GM18870 (cell line): Measurements from ENCODE around the gene HAUS6.
"Not testable (repeated sequence)": the region's sequence is repeated elsewhere in the genome, so short reads cannot be mapped to it uniquely, and the experiment has no call there.

Experiments used
- ATAC-seq: cut with Tn5 transposase; IDR thresholded peaks from one replicate; pipeline ENCODE4 v1.9.1; 2021; ENCODE audit warnings: moderate library complexity; ENCODE audit not compliant: unreplicated experiment

Gene HAUS6, protein sequence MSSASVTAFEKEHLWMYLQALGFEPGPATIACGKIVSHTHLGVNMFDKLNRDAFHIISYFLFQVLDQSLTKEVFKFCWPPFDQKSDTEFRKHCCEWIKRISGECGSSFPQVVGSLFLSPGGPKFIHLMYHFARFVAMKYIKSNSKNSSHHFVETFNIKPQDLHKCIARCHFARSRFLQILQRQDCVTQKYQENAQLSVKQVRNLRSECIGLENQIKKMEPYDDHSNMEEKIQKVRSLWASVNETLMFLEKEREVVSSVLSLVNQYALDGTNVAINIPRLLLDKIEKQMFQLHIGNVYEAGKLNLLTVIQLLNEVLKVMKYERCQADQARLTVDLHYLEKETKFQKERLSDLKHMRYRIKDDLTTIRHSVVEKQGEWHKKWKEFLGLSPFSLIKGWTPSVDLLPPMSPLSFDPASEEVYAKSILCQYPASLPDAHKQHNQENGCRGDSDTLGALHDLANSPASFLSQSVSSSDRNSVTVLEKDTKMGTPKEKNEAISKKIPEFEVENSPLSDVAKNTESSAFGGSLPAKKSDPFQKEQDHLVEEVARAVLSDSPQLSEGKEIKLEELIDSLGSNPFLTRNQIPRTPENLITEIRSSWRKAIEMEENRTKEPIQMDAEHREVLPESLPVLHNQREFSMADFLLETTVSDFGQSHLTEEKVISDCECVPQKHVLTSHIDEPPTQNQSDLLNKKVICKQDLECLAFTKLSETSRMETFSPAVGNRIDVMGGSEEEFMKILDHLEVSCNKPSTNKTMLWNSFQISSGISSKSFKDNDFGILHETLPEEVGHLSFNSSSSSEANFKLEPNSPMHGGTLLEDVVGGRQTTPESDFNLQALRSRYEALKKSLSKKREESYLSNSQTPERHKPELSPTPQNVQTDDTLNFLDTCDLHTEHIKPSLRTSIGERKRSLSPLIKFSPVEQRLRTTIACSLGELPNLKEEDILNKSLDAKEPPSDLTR

DNA sequence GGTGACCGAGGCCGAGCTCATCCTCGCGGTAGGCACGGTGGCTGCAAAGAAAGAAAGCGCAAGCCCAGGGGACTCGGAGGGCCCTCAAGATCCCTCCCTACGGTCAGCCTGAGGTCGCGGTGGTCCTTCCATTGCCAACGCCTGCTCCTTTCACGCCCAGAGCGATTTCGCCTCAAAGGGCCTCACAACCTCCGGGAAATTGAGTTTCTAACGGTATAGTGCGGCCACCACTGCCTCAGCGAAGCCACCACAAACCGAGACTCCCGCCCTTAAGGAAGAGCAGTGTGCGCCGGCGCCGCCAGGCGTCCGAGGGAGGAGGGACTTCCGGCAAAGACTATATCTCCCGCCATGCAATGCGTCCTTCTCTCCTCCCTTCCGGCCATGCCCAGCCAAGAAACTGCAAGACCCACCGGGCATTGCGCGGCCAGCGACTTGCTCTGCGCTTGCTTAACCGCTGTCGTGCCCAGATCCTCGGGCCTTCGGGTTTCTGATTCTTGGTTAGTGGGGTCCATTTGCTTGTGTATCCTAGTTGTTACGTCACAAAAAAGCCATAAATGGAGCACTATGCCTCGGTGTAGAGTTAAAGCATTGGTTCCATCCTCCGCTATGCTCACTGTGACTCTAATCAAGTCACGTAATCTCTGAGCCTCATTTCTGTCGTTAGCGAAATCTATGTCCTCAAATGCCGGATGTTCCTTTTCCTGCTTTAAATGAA, at the start of gene HAUS6:
TSS of gene HAUS6 (minus strand) at position 274 of the 715 bp plus-strand sequence. CDS start at position 21, 253 bp downstream.
- ATAC-seq: peak; percentile 96

DNA sequence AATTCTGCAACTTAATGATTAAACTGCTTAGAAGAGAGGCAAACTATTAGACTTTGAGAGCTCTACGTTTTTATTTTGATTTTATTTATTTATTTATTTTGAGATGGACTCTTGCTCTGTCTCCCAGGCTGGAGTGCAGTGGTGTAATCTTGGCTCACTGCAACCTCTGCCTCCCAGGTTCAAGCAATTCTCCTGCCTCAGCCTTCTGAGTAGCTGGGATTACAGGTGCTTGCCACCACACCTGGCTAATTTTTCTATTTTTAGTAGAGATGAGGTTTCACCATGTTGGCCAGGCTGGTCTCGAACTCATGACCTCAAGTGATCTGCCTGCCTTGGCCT, 49.4 kb upstream of the HAUS6 start:
- not testable (repeated sequence) for ATAC-seq

DNA sequence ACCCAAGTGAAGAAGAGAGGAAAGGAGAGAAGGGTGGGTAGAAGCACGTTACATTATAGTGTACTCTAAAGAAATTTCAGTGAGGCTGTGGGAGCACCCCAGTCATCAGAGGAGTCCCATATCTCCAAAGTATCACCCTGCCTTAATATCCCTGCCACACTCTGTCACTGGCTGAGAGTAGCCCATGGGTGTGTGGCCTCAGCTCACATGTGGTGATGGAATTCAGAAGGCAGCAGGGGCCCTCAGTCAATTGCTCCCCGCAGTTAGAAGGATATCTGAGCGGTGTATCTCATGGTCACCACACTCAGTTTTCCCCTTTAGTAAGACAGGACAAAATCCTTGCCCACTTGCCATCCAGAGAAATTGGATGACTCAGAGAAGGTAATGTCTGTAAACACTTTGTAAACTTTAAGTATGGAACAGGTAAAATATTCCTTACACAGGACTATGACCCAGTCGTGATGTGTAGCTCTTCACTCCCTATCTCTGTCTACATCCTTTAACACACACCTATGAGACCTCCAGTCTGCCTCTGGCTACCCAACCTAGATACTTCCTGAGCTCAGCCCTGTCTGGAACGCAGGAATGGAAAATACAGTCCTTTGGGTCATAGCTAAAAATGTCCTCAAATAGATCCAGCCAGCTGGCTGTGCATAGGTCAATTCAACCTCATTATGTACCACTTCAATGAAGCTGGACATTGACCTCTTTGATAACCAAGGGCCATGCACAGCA, 48.9 kb upstream of the HAUS6 start:
- ATAC-seq: no peak

DNA sequence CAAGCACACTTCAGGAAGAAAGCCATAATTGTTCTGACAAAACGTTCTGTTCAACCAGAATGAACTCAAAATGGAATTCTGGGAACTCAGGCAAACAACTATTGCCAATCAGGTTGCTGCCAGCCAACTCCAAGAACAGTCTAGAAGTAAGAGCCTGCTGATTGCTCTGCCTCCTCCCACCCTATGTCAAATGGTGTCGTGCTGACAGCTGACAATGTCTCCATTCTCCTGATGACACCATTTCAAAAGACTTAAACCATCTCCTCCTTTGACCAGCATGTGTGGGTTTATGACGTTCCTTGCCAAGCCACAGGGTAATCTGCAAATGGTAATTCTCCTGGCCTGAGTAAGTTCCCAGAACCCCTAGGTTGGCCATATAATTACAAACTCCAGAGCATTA, 46.5 kb upstream of the HAUS6 start:
- no peak for ATAC-seq

DNA sequence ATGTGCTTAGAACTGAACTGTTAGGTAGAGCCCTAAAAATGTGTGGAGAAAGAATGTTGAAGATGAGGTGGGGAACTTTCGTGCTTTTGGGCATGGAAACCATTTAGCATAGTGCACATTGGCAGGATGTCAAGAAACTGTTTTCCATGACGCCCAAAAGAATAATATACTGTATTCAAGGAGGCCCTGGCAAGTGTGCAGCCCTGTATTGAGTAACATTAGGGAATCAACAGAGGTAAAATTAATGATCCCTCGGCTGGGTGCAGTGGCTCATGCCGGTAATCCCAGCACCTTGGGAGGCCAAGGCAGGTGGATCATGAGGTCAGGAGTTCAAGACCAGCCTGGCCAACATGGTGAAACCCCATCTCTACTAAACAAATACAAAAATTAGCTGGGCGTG, 45.5 kb upstream of the HAUS6 start:
- ATAC-seq: no peak

DNA sequence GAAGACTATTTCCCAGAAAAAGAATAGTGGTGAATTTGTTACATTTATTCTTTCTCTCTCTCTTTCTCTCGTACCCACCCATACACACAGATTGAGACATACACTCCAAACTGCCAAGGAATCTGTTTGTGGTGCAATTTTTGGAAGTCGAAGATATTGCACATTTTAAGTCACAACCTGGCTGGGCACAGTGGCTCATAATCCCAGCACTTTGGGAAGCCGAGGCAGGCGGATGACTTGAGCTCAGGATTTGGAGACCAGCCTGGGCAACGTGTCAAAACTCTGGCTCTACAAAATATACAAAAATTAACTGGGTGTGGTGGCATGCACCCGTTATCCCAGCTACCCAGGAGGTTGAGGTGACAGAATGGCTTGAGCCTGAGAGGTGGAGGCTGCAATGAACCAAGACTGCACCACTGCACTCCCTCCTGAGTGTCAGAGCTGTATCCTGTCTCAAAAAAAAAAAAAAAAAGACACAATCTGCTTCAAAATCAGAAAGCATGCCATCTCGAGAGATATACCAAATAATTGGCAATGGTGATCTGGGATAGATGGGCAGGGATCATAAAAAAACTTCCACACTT, 43.8 kb upstream of the HAUS6 start:
- ATAC-seq: no peak

DNA sequence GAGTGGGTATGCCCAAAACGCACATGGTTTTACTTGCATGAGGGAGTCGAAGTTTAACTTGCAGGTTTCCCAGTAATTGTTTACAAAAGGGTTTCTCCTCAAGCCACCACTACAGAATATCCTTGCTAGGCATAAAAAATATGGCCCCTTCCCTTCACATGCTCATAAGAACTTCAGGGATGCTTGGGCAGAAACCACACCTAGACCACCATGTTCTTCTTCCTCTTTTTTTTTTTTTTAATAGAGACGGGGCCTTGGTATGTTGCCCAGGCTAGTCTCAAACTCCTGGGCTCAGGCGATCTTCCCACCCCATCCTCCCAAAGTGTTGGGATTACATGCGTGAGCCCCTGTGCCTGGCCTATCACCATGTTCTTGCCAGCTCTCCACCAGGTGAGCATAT, 43.2 kb upstream of the HAUS6 start:
- no peak for ATAC-seq

DNA sequence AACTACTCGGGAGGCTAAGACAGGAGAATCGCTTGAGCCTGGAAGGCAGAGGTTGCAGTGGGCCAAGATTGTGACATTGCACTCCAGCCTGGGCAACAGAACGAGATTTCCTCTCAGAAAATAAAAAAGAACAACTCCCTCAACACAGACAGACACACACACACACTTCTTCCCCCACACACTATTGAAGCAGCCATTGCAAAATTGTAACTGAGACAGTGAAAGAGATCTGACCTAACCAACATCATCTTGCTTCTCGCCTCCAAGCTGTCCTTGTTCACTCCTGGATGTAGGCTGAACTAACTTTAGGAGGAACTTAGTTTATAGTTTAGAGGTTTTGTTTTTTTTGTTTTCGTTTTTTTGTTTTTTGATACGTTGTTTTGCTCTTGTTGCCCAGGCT, 37.6 kb upstream of the HAUS6 start:
- ATAC-seq: no peak

DNA sequence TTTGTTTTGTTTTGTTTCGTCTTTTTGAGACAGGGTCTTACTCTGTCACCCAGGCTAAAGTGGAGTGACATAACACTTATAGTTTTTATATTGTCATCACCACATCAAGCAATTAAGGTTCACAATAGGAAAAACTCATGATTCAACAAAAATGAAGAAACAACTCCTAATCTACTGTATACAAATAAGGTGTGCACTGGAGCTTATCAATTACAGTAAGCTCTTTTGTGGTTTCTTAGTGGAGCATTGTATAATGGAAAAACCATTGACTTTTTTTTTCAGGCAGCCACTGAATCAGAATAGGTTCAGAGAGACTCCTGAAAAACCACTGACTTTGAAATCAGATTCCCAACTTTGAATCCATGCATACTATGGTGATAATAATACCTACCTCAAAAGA, 35.4 kb upstream of the HAUS6 start:
- ATAC-seq: no peak

DNA sequence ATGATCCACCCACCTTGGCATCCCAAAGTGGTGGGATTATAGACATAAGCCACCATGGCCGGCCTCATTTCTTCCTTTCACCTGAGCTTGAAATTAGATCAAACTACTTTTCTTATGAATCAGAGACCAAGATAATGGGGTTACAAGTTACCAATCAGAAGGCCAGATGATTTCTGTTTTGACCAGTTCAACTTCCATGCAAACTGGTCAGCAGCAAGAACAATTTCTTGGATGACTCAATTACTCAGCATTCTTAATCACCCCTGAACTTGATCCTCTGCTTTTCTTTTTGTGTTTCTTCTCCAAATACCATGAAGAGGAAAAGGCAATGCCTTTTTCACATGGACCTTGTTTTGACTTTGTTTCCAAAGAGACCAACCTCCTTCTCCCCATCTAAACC, 34.6 kb upstream of the HAUS6 start:
- ATAC-seq: no peak

DNA sequence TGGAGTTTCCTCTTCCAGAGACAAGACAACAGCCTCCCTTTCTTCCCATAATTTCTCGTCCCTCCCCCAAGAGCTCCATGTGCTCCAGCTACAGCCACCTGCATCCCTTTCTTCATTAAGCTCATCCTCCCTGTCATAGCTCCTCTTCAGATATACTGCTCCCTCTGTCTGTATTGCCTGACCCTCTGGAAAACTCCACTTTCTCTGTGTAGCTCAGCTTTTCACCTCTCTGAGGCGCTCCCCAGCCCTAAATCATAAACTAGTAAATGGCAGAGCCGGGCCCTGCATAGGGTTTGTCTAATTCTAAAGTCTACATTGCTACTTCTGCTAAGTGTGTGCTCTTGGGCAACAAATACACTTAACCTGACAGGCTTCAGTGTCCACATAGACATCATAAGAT, 33.4 kb upstream of the HAUS6 start:
- no peak for ATAC-seq

DNA sequence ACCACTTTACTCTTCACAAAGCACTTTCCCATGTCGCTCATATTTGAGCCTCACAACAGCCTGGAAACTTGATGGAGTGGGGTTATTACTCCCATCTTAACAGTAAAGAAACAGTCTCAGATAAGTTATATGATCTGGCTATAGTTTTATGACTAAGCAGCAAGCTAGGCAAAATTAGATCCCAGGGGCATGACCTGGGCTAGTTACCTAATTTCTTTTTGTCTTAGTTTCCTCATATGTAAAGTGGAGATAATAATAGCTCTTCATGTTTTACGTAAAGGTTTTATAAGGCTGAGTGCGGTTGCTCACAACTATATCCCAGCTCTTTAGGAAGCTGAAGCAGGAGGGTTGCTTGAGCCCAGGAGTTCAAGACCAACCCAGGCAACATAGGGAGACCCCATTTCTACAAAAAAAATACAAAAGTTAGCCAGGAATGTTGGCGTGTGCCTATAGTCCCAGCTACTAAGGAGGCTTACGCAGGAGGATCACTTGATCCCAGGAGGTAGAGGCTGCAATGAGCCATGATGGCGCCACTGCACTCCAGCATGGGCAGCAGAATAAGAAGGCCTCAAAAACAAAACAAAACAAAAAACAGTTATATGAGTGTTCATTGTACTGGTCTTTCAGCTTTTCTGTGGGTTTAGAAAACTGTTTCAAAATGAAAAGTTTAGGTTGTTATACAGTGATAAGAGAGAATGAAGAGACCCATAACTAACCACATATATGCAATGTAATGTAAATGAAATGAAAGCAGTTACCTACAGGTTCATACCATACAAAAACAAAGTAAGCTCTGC, 31.0 kb upstream of the HAUS6 start:
- no peak for ATAC-seq

DNA sequence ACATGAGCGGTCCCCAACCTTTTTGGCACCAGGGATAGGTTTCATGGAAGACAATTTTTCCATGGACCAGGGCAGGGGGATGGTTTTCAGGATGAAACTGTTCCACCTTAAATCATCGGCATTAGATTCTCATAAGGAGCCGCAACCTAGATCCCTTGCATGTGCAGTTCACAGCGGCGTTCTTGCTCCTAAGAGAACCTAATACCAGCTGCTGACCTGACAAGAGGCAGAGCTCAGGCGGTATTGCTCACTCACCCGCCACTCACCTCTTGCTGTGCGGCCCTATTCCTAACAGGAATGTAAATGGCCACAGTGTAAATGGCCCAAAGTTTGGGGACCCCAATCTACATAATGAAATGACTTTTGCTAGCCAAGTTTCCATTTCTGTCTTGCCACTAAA, 27.7 kb upstream of the HAUS6 start:
- no peak for ATAC-seq

DNA sequence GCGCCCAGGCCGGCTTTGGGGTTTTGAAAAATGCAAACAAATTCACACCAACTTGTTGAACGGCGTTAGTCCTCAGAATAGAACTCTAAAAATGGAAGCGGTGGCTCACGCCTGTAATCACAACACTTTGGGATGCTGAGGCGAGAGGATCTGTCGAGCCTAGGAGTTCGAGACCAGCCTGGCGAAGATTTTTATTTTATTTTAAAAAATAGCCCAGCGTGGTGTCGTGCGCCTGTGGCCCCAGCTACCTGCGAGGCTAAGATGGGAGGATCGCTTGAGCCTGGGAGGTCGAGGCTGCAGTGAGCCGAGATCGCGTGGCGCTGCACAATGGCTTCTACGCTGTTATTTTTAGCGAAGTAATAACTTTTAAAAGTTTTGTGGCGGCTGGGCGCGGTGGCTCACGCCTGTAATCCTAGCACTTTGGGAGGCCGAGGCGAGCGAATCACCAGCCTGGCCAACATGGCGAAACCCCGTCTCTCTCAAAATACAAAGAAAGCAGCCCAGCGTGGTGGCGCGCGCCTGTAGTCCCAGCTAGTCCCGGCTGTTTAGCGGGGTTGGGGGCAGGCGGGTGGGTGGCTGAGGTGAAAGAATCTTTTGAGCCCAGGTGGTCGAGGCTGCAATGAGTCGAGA, 25.3 kb upstream of the HAUS6 start:
- ATAC-seq: no peak

DNA sequence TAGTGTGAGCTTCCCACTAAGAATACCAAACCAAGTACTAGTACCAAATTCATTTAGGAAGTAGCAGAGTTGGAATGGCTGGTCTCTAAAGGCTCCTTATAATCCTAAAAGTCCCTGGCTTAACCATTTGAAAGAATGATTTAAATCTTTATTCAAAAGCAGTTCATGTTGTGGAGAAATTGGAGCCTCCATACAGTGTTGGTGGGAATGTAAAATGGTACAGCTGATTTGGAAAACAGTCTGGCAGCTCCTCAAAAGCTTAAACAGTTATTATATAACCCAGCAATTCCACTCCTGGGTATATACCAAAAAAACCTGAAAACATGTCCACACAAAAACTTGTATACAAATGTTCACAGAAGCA, 21.7 kb upstream of the HAUS6 start:
- no peak for ATAC-seq

DNA sequence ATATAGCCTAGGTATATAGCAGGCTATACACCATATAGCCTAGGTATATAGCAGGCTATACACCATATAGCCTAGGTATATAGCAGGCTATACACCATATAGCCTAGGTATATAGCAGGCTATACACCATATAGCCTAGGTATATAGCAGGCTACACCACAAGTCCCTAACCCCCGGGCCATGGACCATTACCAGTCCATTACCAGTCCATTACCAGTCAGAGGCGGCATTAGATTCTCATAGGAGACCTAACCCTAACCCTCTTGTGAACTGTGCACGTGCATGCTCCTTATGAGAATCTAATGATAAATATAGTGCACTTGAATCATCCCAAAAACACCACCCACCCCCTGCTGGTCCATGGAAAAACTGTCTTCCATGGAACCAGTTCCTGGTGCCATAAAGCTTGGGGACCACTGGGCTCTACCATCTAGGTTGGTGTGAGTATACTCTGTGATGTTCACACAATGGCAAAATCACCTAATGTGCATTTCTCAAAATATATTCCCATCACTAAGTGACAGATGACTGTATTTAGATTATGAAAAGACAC, 19.9 kb upstream of the HAUS6 start:
- ATAC-seq: no peak

DNA sequence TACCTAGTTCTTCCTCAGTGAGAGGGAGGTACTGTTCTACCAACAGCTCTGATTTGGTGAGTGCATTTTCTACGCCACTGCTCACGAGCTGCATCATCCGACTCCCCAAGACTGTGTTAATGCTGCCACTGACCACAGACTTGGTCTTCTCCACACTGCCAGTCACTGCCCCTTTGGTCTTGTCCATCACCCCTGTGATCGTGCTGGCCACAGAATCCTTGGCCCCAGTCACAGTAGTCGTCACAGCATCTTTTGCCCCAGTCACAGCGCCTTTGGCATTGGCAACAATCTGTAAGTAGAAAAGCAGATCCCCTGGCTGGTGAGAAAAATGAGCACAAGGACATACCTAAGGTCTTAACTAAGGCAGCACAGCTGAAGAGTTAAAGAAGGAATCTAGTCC, 18.2 kb upstream of the HAUS6 start:
- ATAC-seq: no peak

DNA sequence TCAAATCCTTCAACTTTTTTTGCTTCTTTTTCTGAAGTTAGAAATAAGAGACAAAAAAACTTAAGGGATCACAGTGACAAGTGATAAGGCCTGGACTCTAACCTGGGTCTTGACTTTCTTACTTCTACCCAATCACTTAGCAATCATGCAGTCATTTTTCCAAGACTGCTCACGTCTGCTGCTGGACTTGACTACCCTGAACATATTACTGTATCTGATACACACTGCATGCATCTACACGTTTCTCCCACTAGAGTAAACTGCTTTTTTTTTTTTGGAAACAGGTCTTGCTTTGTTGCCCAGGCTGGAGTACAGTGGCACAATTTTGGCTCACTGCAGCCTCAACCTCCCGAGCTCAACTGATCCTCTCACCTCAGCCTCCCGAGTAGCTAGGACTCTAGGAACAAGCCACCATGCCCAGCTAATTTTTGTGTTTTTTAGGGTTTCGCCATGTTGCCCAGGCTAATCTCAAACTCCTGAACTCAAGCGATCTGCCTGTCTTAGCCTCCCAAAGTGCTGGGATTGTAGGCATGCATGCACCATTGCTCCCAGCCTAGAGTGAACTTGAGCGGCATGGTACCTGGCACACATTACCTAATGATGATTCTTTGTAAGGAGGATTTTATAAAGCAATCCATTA, 17.2 kb upstream of the HAUS6 start:
- no peak for ATAC-seq
